Subcutaneous adipose tissue (tissue), 4 donors: ENCODE results near the gene TFEB. TPM values are rescaled to one million over a fixed set of nuclear protein-coding genes. Genes with fewer than 3 reads are reported as not detected.

ENCODE experiments used
- total RNA-seq, 4 donors: library from RNA; depleted of rRNA; stranded (reverse); fragments of >200 nt; gene quantifications; one replicate each; pipeline ENCODE4 v1.1.0, GENCODE V29; 2016
- TF ChIP-seq, protein P1 (sequence below): fragments of 450-650 bp; IDR thresholded peaks from one replicate; pipeline ENCODE4 v1.5.1; 2016; ENCODE audit warnings: low read depth, mild to moderate bottlenecking, control low read depth, antibody characterized with exemption, moderate library complexity

The TFEB gene
- total RNA-seq, 4 donors from 2014 or later, result 6.5 to 11.9 (median 10.9) TPM

DNA sequence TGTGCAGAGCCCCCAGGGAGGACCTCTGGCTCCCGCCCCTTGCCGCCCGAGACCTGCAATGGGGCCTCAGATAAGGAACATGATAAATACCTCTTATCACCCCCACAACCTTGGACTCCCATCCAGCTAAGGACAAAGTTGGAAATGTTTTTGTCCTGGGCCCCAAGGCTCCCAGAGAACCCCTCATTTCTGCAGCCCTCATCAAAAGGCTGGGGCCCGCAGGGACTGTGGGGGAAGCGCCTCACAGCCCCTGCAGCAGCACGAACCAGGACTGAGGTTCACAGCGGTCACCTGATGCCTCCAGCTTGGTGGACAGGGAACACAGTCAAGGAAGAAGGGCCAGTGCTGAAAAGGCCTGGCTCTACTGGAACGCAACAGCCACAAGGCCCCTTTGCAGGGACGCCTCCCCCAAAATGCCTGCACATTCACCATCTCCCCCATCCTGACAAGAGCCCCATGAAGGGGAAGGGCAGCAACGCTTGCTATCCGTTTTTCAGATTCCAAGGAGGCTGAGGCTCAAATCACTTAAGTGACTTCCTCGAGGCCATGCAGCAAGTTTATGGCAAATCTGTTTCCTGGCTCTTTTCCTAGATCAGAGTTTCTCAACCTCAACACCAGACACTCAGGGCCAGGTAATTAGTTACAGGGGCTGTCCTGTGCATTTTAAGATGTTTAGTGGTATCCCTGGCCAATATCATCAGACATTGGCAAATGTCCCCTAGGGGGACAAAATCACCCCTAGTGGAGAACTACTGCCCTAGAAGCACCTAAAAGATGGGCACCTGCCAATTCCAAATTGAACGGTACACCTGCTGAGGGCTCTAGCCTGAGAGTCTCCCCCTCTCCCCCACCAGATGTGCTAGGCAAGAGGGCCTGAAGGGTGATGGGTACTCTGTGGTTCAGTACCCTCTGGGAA is 10.6 kb downstream of the TFEB start:
- TF ChIP-seq, protein P1, sequence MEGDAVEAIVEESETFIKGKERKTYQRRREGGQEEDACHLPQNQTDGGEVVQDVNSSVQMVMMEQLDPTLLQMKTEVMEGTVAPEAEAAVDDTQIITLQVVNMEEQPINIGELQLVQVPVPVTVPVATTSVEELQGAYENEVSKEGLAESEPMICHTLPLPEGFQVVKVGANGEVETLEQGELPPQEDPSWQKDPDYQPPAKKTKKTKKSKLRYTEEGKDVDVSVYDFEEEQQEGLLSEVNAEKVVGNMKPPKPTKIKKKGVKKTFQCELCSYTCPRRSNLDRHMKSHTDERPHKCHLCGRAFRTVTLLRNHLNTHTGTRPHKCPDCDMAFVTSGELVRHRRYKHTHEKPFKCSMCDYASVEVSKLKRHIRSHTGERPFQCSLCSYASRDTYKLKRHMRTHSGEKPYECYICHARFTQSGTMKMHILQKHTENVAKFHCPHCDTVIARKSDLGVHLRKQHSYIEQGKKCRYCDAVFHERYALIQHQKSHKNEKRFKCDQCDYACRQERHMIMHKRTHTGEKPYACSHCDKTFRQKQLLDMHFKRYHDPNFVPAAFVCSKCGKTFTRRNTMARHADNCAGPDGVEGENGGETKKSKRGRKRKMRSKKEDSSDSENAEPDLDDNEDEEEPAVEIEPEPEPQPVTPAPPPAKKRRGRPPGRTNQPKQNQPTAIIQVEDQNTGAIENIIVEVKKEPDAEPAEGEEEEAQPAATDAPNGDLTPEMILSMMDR, result no peak

DNA sequence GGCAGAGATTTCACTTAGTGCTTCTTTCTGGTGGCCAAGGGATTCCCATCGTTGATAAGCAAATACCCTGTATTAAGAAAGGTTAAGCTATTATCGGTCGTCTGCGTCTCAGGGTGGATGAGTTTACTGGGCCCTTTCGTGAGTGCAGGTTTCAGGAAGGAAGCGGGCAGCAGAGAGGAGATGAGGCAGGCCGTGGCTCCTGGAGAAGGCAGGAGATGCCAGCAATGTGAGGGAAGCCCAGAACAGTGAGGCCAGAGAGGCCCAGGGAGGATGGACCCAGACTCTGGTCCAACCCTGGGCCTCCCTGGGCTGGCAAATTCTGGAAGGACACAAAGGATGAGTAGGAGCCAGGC is 11.2 kb downstream of the TFEB start:
- TF ChIP-seq, protein P1, result no peak

DNA sequence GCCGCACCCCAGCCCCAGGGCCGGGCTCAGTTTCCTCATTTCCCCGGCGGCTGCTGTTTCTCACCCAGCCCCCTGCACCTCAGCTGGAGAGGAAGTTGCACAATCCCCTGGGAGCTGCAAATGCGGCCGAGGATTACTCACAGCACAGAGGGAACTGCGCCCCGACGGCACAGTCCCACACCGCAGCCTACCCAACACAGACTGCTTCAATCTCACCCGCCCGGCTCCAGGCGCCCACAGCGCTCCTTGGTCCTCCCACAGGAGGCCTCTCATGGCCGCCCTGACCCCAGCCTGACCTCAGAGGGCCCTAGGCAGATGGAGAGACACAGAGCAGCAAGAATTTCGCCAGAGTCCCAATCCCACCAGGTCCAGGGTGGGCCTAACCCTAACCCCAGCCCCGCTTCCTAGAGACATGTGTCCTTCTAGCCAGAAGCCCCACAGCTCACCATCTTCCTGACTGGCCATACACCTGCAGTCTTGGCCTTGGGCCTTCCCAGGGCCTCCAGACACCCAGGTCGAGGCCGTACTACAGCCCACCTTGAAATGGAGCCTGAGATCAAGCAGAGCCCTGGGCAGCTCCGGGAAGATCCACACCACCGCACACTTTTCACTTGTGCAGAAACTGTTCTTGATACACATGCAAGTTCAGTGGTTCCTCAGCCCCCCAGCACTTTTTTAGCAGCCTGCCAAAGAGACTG is 11.7 kb downstream of the TFEB start:
- TF ChIP-seq, protein P1, result no peak

DNA sequence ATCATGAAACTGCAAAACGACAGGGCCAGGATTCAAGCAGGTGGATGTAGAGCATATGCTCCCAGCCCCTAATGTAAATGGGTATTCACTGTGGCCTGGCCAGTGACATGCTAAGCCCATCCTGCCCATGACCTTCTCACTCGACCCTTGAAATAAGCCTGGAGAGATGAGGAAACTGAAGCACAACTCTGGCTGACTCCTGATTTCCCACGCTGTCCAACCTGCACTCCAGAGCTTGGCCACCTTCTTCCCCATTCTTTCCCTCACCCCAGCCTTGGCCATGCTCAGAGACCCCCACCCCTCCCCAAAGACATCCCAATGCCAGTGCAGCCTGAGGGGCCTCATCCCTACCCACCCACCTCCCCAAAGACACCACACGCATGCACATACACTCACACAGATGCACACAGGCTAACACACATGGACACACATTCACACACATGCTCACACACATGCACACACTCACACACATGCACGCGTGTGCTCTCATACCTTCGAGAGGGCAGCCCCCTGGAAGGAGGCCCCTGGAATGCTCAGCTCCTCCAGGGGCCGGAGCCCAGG is 12.4 kb downstream of the TFEB start:
- TF ChIP-seq, protein P1, result no peak

DNA sequence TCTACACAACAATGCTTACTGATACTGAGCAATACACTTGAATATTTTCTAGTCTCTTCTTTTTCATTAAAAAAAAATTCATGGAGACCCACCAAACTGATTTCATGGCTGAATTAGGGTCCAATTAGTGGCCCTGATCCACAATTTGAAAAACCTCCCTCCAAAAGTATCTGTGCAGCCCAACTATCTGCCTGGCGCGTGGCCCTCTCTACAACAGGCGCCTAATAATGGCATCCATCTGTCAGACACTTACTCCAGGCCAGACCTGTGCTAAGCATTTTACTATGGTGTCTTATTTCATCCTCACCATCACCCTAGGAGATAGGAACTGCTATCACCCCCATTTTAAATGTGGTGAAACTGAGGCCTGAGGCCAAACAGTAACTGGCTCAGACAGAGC is 14.0 kb downstream of the TFEB start:
- TF ChIP-seq, protein P1, result no peak

DNA sequence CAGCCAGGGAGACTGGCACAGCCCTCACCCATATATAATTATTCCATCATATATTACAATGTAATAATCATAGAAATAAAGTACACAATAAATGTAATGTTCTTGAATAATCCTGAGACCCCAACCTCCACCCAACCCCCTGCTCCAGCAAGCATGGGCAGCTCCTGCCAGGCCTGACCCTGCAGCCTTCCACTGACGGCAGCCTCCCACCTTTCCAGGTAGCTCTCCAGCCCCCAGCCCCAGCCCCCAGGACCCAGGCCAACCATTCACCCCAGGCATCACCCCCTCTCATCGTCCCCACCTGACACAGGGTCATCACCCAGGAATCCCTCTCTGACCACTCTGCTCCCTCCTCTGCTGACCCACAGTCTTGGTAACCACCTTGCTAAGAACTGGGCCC is 14.6 kb downstream of the TFEB start:
- TF ChIP-seq, protein P1, result no peak

DNA sequence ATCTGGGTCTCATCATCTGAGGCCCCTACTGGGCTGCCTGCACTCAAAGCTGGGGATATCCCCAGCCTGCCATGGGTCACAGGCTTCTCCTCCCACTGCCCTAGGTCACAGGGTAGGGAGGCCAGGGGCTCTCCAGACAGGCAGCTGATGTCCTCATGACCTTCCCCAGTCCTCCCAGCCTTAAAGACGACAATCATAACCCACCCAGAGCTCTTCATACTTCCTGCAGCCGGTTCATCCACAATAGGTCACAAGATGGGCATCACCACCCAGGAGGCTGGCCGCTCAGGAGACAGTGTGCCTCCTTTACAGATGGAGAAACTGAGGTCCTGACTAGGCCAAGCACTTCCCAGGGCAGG is 15.2 kb downstream of the TFEB start:
- TF ChIP-seq, protein P1, result no peak
